Neural cell (in vitro differentiated cells): ENCODE results near the gene FPR1. TPM values are rescaled to one million over a fixed set of nuclear protein-coding genes. Genes with fewer than 3 reads are reported as not detected.

ENCODE experiments used
- H2AFZ ChIP-seq: fragments of 200-600, 300-800 bp; sonication (generic), shearing (Covaris generic); 2 replicates; pipeline ENCODE4 v1.6.0; 2014; ENCODE audit warnings: low read depth, mild to moderate bottlenecking, antibody characterized with exemption, low read length, moderate library complexity
- H3F3A ChIP-seq: fragments of 200-600 bp; shearing (Covaris generic); 2 replicates; pipeline ENCODE4 v1.6.1; 2016; ENCODE audit warnings: mild to moderate bottlenecking, moderate library complexity, mixed read lengths, antibody characterized with exemption, low read length; ENCODE audit not compliant: insufficient read depth, poor library complexity, severe bottlenecking
- H3K27ac ChIP-seq: fragments of 200-600, 300-800 bp; sonication (generic), shearing (Covaris generic); 2 replicates; pipeline ENCODE4 v1.5.1; 2014; ENCODE audit warnings: mild to moderate bottlenecking, low read length, moderate library complexity
- H3K27me3 ChIP-seq: fragments of 300-800, 200-600 bp; sonication (generic), shearing (Covaris generic); 2 replicates; pipeline ENCODE4 v1.6.0; 2014; ENCODE audit warnings: mild to moderate bottlenecking, low read depth, low read length, moderate library complexity; ENCODE audit not compliant: insufficient read depth
- H3K36me3 ChIP-seq: fragments of 300-800, 200-600 bp; sonication (generic), shearing (Covaris generic); 2 replicates; pipeline ENCODE4 v1.5.1; 2014; ENCODE audit warnings: mild to moderate bottlenecking, antibody characterized with exemption, low read length, moderate library complexity; ENCODE audit not compliant: insufficient read depth
- H3K4me2 ChIP-seq: fragments of 300-800, 200-600 bp; sonication (generic), shearing (Covaris generic); 2 replicates; pipeline ENCODE4 v1.6.0; 2014; ENCODE audit warnings: mild to moderate bottlenecking, low read length
- H3K4me3 ChIP-seq: fragments of 300-800, 200-600 bp; sonication (generic), shearing (Covaris generic); 2 replicates; pipeline ENCODE4 v1.5.1; 2014; ENCODE audit warnings: mild to moderate bottlenecking, low read length, moderate library complexity
- H3K79me2 ChIP-seq: fragments of 200-600 bp; shearing (Covaris generic); replicated peaks from 2 replicates; pipeline ENCODE4 v1.6.0; 2014; ENCODE audit warnings: mild to moderate bottlenecking, low read length, moderate library complexity; ENCODE audit not compliant: insufficient read depth
- H3K9ac ChIP-seq: fragments of 300-800, 200-600 bp; sonication (generic), shearing (Covaris generic); 2 replicates; pipeline ENCODE4 v1.6.1; 2016; ENCODE audit warnings: mild to moderate bottlenecking, low read length, mixed read lengths
- H3K9me2 ChIP-seq: fragments of 200-600 bp; shearing (Covaris generic); 2 replicates; pipeline ENCODE4 v1.6.1; 2016; ENCODE audit warnings: mild to moderate bottlenecking, low read length, mixed read lengths; ENCODE audit not compliant: insufficient read depth
- H3K9me3 ChIP-seq: fragments of 200-600, 300-800 bp; sonication (generic), shearing (Covaris generic); 2 replicates; pipeline ENCODE4 v1.6.1; 2016; ENCODE audit warnings: mild to moderate bottlenecking, mixed run types, low read length, moderate library complexity, mixed read lengths
- H4K20me1 ChIP-seq: fragments of 200-600 bp; shearing (Covaris generic); 2 replicates; pipeline ENCODE4 v1.6.1; 2016; ENCODE audit warnings: mild to moderate bottlenecking, mixed run types; ENCODE audit not compliant: insufficient read depth
- CTCF ChIP-seq: fragments of 450-650 bp; IDR thresholded peaks from 2 replicates; pipeline ENCODE4 v1.5.1; 2014; ENCODE audit warnings: antibody characterized with exemption, mild to moderate bottlenecking, moderate library complexity; ENCODE audit not compliant: poor library complexity, severe bottlenecking
- EP300 ChIP-seq: fragments of 450-650 bp; conservative IDR thresholded peaks from 2 replicates; pipeline ENCODE4 v1.6.1; 2014; ENCODE audit warnings: antibody characterized with exemption, mild to moderate bottlenecking, moderate library complexity; ENCODE audit not compliant: poor library complexity, severe bottlenecking
- EZH2 ChIP-seq: fragments of 200-600, 300-800 bp; shearing (Covaris generic), sonication (generic); IDR thresholded peaks from 2 replicates; pipeline ENCODE4 v1.6.1; 2014; ENCODE audit warnings: antibody characterized with exemption, low read length, borderline replicate concordance, mild to moderate bottlenecking; ENCODE audit not compliant: insufficient read depth, poor library complexity, severe bottlenecking
- MXI1 ChIP-seq: fragments of 450-650 bp; conservative IDR thresholded peaks from 2 replicates; pipeline ENCODE4 v1.6.1; 2014; ENCODE audit warnings: antibody characterized with exemption, mild to moderate bottlenecking; ENCODE audit not compliant: poor library complexity, severe bottlenecking
- POLR2AphosphoS5 ChIP-seq: IDR thresholded peaks from 2 replicates; pipeline ENCODE4 v1.6.1; 2012
- RAD21 ChIP-seq: fragments of 450-650 bp; conservative IDR thresholded peaks from 2 replicates; pipeline ENCODE4 v1.6.1; 2014; ENCODE audit warnings: antibody characterized with exemption, mild to moderate bottlenecking, moderate library complexity
- REST ChIP-seq: IDR thresholded peaks from 2 replicates; pipeline ENCODE4 v1.6.1; 2012; ENCODE audit warnings: borderline replicate concordance
- SMC3 ChIP-seq: fragments of 450-650 bp; conservative IDR thresholded peaks from 2 replicates; pipeline ENCODE4 v1.6.1; 2014; ENCODE audit warnings: antibody characterized with exemption, mild to moderate bottlenecking, moderate library complexity; ENCODE audit not compliant: poor library complexity
- TAF1 ChIP-seq: IDR thresholded peaks from 2 replicates; pipeline ENCODE4 v1.6.1; 2012; ENCODE audit warnings: low read depth
- polyA plus RNA-seq: library from polyadenylated mRNA; depleted of rRNA; stranded (reverse); fragments of >200 nt; gene quantifications from 2 replicates; pipeline ENCODE4 v1.2.3, GENCODE V29; 2014

FPR1 gene
- polyA plus RNA-seq, 1 donor from 2014 or later: not detected

GRCh38 chr19:51789061-51789795 is 37.5 kb upstream of the FPR1 start:
- Histone ChIP-seq H3K9me3 (no peaks in the 10 kb centered on the region), H3K27me3 (no peaks in the 10 kb centered on the region), H3K4me2 (no peak overlapping the region), H2AFZ (no peak overlapping the region), H3K79me2 (no peaks in the 10 kb centered on the region), H3K36me3 (no peaks in the 10 kb centered on the region), H3K9ac (no peak overlapping the region), H3K9me2 (no peaks in the 10 kb centered on the region), H3K4me3 (no peak overlapping the region), H4K20me1 (no peaks in the 10 kb centered on the region), H3F3A (no peaks in the 10 kb centered on the region), H3K27ac (no peak overlapping the region)
- TF ChIP-seq REST (no peak), POLR2AphosphoS5 (no peak), EP300 (no peak), MXI1 (no peak)

GRCh38 chr19:51788029-51788428 is 36.4 kb upstream of the FPR1 start:
- Histone ChIP-seq H3K79me2 (no peaks in the 10 kb centered on the region), H3F3A (no peaks in the 10 kb centered on the region), H3K9me2 (no peaks in the 10 kb centered on the region), H3K4me3 (no peak overlapping the region), H3K9me3 (no peaks in the 10 kb centered on the region), H3K4me2 (no peak overlapping the region), H3K27ac (no peak overlapping the region), H3K27me3 (no peaks in the 10 kb centered on the region), H3K36me3 (no peaks in the 10 kb centered on the region), H3K9ac (no peak overlapping the region), H2AFZ (no peak overlapping the region), H4K20me1 (no peaks in the 10 kb centered on the region)
- TF ChIP-seq SMC3 (no peak), TAF1 (no peak), RAD21 (no peak), CTCF (no peak), EZH2 (no peak)
